ENCODE results near the gene PSMD8. TPM values are rescaled to one million over a fixed set of nuclear protein-coding genes. Genes with fewer than 3 reads are reported as not detected.

The PSMD8 gene
- polyA plus RNA-seq, 3 donors: 148 to 207 (median 179) TPM

DNA sequence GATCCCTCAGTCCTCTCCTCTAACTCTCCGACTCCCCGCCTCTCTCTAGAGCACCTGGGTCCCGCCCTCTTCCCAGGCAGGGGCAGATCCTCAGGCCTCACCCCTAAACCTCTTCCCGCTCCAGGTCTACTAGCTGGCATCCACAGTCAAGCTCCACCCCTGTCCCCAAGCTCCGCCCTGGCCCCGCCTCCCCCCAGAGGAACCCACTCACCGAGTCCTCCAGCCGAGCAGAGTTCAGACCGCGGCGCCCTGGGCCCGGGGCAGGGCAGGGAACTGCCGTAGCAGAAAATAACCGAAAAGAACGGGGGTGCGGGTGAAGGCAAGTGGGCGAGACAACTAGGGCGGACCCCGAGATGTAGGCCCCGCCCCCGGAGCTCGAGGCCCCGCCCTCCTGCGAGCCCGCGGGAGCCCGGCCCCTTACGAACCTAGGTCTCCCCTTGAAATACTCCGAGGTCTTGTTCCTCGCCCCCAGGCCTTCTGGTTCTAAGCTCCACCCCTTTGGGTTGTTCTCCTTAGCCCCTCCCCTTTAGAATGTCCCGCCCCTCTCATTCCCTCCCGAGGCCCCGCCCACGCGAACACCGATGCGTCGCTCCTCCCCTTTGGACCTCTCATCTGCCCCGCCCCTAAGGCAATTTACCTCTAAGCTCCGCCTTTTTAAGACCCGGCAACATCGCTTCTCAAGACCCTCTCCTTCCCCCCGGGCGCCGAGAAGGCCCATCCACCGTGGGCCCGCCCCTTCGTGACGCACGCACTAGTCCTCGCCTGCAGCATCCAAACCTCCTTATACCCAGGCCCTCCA, 13.4 kb downstream of the PSMD8 start, which contains the start of gene GGN:
Gene GGN (minus strand): TSS at position 485 of the 799 bp plus-strand sequence. CDS start 773 bp downstream, outside the sequence.
- under 1% methylated on average over 51 of the region's 51 CpGs for WGBS (ENCODE audit: insufficient coverage)
- TF ChIP-seq, protein P1, sequence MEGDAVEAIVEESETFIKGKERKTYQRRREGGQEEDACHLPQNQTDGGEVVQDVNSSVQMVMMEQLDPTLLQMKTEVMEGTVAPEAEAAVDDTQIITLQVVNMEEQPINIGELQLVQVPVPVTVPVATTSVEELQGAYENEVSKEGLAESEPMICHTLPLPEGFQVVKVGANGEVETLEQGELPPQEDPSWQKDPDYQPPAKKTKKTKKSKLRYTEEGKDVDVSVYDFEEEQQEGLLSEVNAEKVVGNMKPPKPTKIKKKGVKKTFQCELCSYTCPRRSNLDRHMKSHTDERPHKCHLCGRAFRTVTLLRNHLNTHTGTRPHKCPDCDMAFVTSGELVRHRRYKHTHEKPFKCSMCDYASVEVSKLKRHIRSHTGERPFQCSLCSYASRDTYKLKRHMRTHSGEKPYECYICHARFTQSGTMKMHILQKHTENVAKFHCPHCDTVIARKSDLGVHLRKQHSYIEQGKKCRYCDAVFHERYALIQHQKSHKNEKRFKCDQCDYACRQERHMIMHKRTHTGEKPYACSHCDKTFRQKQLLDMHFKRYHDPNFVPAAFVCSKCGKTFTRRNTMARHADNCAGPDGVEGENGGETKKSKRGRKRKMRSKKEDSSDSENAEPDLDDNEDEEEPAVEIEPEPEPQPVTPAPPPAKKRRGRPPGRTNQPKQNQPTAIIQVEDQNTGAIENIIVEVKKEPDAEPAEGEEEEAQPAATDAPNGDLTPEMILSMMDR (IDR thresholded peaks at IDR 0.05): no peak
- peak; percentile 58 to 65 (median 61) for DNase-seq
- peaks cover 24 to 29% of the 10 kb centered on the region in 2 donors for H3K36me3 Mint-ChIP-seq
- peaks cover 25 to 81% of the 10 kb centered on the region in 2 donors for H3K27me3 ChIP-seq (ENCODE audit: control insufficient read depth in 2 of 2, insufficient read depth in 2 of 2, low read length in 2 of 2)
- peaks cover 35% of the 10 kb centered on the region for H4K20me1 ChIP-seq (ENCODE audit: insufficient read depth, low read length)
- H3K27ac Mint-ChIP-seq: peak within 1 kb of the TSS; percentile 82 to 95 (median 89)
- H3K4me3 Mint-ChIP-seq: peak within 1 kb of the TSS; percentile 93 to 98
- peak within 1 kb of the TSS; percentile 43 to 86 (median 45) for H3K4me3 ChIP-seq (replicated peaks in 1 of 3; ENCODE audit: low read depth in 2 of 3, low read length in 3 of 3)
- H3K4me2 ChIP-seq (replicated peaks; ENCODE audit: extremely low read depth, low read length, poor library complexity, severe bottlenecking): peak within 1 kb of the TSS; percentile 94
- peak within 1 kb of the TSS; percentile 53 for H3K9ac ChIP-seq (ENCODE audit: insufficient read depth, low read length, poor library complexity, severe bottlenecking)
- peak within 1 kb of the TSS; percentile 34 to 66 for H3K27ac ChIP-seq (ENCODE audit: low read depth in 1 of 2, low read length in 2 of 2)
- H3K4me1 Mint-ChIP-seq: peaks cover 26% of the 10 kb centered on the region
- H2AFZ ChIP-seq (ENCODE audit: insufficient read depth, low read depth, low read length, poor library complexity, severe bottlenecking): peak within 1 kb of the TSS; percentile 86
- intact Hi-C loops (cut with micrococcal nuclease): no loop called here
- H3K27me3 Mint-ChIP-seq (ENCODE audit: low read depth in 3 of 3): peaks cover 55 to 82% (median 62%) of the 10 kb centered on the region in 3 donors
- no peaks in the 10 kb centered on the region for H3K9me3 ChIP-seq (replicated peaks in 1 of 2; ENCODE audit: control insufficient read depth in 1 of 2, insufficient read depth in 1 of 2, low read length in 2 of 2)
- peaks cover 0 to 10% (median 3%) of the 10 kb centered on the region in 7 donors for H3K9me3 Mint-ChIP-seq
- H3K4me1 ChIP-seq (ENCODE audit: control insufficient read depth in 1 of 2, insufficient read depth in 2 of 2, low read length in 2 of 2): peaks cover 32 to 39% of the 10 kb centered on the region in 2 donors
- peaks cover 15 to 24% of the 10 kb centered on the region in 2 donors for H3K36me3 ChIP-seq (replicated peaks in 1 of 2; ENCODE audit: control insufficient read depth in 1 of 2, insufficient read depth in 2 of 2, low read length in 2 of 2)
- H3K79me2 ChIP-seq (ENCODE audit: insufficient read depth, low read length): no peaks in the 10 kb centered on the region

DNA sequence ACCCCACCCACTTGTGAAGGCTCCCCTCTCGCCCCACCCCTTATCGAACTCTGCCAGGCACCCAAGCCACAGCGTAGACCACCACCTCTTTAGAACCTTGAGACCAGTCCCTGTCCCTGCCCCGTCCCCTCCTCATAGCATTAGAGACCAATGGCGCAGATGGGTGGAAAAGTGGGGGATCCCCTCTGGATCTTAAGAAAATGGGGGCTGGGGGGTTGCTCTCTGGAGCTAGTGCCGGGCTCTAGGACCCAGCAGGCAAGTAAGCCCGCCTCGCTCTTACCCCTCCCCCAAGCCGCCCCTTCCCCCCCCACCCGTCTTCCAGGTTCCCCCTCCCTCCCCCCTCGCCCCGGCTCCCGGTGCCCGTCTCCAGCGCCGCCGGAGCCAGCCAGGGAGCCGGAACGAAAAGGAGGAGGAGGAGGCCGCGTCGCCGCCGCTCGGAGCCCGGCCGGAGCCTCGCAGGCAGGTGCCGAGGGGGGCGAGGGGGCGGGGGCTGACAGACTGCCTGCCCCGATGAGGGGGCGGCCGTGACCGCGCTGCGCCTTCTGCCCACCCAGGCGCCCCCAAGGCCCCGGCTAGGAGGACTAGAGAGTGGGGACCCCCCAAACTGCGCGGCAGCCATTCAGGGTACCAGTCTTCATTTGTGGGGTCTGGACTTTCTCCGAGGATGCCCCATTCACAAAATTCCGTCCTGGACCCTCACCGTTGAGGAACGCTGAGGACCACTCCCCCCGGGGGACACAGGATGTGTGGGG, 14.2 kb downstream of the PSMD8 start, which contains the start of gene SPRED3:
Gene SPRED3 (plus strand): TSS at position 349 of the 752 bp plus-strand sequence. CDS start 1,606 bp downstream, outside the sequence.
- Histone ChIP-seq H3K4me2 (replicated peaks; ENCODE audit: extremely low read depth, low read length, poor library complexity, severe bottlenecking) (peak within 1 kb of the TSS; percentile 94), H3K27ac (ENCODE audit: low read depth in 1 of 2, low read length in 2 of 2) (peak within 1 kb of the TSS; percentile 34 to 66), H2AFZ (ENCODE audit: insufficient read depth, low read depth, low read length, poor library complexity, severe bottlenecking) (peak within 1 kb of the TSS; percentile 86), H3K79me2 (ENCODE audit: insufficient read depth, low read length) (no peaks in the 10 kb centered on the region), H3K4me1 (ENCODE audit: control insufficient read depth in 1 of 2, insufficient read depth in 2 of 2, low read length in 2 of 2) (peaks cover 32 to 39% of the 10 kb centered on the region in 2 donors), H3K36me3 (replicated peaks in 1 of 2; ENCODE audit: control insufficient read depth in 1 of 2, insufficient read depth in 2 of 2, low read length in 2 of 2) (peaks cover 7 to 16% of the 10 kb centered on the region in 2 donors), H3K9ac (ENCODE audit: insufficient read depth, low read length, poor library complexity, severe bottlenecking) (peak within 1 kb of the TSS; percentile 53), H4K20me1 (ENCODE audit: insufficient read depth, low read length) (peaks cover 28% of the 10 kb centered on the region), H3K27me3 (ENCODE audit: control insufficient read depth in 2 of 2, insufficient read depth in 2 of 2, low read length in 2 of 2) (peaks cover 30 to 89% of the 10 kb centered on the region in 2 donors), H3K9me3 (replicated peaks in 1 of 2; ENCODE audit: control insufficient read depth in 1 of 2, insufficient read depth in 1 of 2, low read length in 2 of 2) (peaks cover 0 to 1% of the 10 kb centered on the region in 2 donors), H3K4me3 (replicated peaks in 1 of 3; ENCODE audit: low read depth in 2 of 3, low read length in 3 of 3) (peak within 1 kb of the TSS; percentile 43 to 86 (median 45))
- intact Hi-C loops (cut with micrococcal nuclease): no loop called here
- H3K27me3 Mint-ChIP-seq (ENCODE audit: low read depth in 3 of 3): peaks cover 58 to 89% (median 69%) of the 10 kb centered on the region in 3 donors
- 2% methylated on average over 30 of the region's 46 CpGs for WGBS (ENCODE audit: insufficient coverage)
- no peak for DNase-seq
- peaks cover 16 to 22% of the 10 kb centered on the region in 2 donors for H3K36me3 Mint-ChIP-seq
- H3K4me3 Mint-ChIP-seq: peak within 1 kb of the TSS; percentile 93 to 98
- H3K4me1 Mint-ChIP-seq: peaks cover 26% of the 10 kb centered on the region
- H3K27ac Mint-ChIP-seq: peak within 1 kb of the TSS; percentile 82 to 95 (median 89)
- TF ChIP-seq, protein P1 (IDR thresholded peaks at IDR 0.05): no peak
- peaks cover 0 to 10% (median 3%) of the 10 kb centered on the region in 7 donors for H3K9me3 Mint-ChIP-seq

Data from CD14-positive monocyte (primary cell).